HG02981 (cell line): Measurements from ENCODE around the gene CD1E.
"Not testable (repeated sequence)": the region's sequence is repeated elsewhere in the genome, so short reads cannot be mapped to it uniquely, and the experiment has no call there.

Experiments
- ATAC-seq: cut with Tn5 transposase; IDR thresholded peaks from one replicate; pipeline ENCODE4 v1.9.1; 2021; ENCODE audit warnings: mild to moderate bottlenecking, moderate library complexity; ENCODE audit not compliant: unreplicated experiment

CD1E gene

GRCh38 chr1:158353303-158354075 is at the start of gene CD1E:
Gene CD1E, plus strand, starts transcription at chr1:158353894. Its CDS starts 95 bp downstream, at chr1:158353989.
- no peak for ATAC-seq

DNA sequence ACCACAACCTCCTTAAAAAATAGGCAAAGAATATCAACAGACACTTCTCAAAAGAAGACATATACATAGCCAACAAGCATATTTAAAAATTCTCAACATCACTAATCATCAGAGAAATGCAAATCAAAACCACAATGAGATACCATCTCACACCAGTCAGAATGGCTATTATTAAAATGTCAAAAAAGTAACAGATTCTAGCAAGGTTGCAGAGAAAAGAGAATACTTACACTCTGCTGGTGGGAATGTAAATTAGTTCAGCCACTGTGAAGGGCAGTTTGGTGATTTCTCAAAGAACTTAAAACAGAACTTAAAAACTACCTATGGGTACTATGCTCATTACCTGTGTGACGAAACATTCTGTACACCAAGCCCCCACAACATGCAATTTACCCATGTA is 43.1 kb upstream of the CD1E start:
- ATAC-seq = peak; percentile 41

GRCh38 chr1:158311066-158311465 is 42.6 kb upstream of the CD1E start:
- ATAC-seq = peak; percentile 65

GRCh38 chr1:158323866-158324265 is 29.8 kb upstream of the CD1E start:
- no peak for ATAC-seq

DNA sequence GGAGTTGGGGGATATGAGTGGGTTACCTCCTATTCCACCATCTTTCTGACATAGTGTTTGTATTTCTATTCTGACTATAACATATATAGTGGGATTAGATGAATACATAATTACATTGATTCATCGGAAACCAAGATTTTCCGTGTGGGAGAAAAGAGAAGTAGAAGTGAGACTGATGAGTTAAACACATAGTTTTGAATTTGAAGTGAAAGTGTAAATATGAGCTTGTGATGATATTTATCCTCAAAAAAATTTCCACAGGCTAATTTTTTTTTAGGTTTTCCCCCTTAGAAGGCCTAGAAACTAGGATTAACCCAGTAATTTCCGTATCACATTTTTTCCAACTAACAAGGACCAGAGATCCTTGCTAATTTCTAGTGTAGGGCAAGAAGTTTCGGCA is 29.3 kb upstream of the CD1E start:
- ATAC-seq = no peak

DNA sequence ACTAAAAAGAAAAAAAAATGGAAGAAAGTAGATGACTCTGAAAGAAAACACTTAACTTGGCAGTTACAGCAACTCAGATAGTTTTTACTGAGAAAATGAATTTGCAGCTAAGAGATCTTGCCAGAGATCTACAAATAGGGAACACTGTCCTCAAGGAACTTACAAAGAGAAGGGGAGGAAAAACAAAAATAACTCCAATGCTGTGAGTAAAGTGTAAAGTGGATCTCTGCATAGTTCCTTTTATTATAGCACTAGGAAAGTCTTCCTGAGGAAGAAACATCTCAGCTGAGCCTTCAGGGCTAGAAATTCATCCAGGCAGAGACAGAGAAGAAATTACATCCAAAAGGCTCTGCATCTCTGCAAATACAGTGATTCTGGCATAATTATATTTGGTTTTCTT is 26.2 kb upstream of the CD1E start:
- no peak for ATAC-seq

DNA sequence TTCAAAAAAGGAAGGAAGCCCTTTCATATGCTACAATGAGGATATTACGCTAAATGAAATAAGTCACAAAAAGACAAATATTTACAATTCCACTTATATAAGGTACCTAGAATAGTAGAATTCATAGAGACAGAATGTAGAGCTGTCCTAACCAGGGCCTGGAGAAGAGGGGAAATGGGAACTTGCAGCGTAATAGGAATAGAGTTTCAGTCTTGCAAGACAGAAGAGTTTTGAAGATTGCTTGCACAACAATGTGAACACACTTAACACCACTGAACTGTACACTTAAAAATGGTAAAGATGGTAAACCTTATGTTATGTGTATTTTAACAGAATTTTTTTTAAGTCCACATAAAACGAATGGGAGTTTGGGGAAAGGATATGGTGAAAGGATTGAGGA is 25.3 kb upstream of the CD1E start:
- ATAC-seq = no peak

DNA sequence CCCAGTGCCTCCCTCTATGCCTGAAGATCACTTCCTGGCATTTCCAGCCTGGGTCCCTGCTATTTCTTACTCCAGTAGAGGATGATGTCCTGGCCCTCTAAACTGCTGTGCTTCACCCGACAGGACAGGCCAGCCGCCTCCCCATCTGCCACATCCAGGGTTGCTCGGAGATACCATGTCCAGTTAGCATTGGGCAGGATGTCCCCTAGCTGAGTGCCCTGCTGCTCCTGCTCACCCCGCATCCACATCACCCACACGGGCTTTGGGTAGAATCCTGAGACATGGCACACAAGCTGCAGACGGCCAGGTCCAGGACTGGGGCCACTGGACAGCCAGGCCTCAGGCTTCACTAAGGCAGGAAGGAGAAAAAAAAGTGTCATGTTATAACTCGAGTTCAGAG is 24.4 kb upstream of the CD1E start:
- ATAC-seq = no peak

DNA sequence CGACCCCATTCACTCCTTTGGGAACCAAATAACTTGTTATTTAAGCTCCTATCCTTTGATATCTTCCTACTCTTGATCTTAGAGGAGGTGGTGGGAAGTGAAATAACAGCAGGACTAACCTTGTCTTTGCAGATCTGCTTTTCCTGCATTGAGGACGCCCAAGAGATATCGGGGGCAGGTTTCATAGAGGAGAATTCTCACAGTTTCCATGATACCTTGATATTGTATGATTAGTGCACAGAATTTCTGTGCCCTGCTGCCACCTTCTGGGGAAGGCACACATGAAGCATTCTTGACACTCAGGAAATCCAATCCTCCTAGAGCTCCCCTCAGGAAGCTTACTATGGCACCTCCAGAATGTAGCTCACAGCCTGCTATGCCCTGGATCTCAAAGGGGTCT is 24.0 kb upstream of the CD1E start:
- peak; percentile 51 for ATAC-seq

GRCh38 chr1:158330391-158331105 is 23.1 kb upstream of the CD1E start:
- ATAC-seq = no peak

DNA sequence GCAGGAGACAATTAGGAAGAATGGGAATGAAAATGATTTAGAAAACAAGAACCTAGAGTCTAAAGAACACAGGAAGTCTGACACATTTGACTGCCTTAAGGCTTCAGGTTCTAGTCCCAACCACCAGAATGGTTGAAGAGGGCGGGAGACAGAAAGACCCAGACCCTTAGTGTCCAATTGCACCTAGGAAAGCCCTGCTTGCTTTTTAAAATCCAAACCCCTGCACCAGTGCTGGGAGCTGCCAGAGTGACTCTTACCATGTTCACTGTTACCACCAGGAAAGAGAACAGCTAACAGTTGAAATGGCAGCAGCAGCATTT is 22.6 kb upstream of the CD1E start:
- ATAC-seq = no peak

DNA sequence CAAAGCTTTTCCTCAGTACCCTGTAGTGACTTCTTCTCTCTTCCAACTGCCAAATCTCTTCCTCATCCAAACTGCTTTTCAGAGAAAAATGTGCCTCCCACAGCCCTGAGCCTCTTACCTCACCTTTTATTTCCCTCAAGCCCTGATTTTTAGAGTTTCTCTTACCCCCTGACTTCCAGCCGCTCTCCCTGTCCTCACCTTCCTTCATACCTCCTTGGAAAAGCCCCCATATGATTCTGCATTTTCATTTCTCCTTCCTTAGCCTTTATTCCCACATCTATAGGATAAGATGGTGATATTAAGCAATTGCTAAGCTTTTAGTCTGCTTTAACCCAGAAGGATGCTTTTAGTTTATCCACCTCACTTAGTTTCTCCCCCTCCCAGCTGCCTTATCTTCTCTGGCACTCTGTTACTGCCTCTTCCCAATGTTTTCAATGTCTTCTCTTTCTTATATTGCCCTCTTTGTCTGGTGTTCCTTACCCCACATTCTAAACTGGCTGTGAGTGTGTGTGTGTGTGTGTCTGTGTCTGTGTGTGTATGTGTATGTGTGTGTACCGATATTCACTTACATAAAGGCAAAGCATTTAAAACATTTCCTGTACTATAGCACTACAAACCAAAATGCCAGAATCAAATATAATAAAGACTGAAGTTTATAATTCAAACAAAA is 22.1 kb upstream of the CD1E start, which contains the start of gene CD1B:
CD1B (minus strand) TSS at position 51 of the 670 bp plus-strand sequence. CDS start 108 bp downstream, outside the sequence.
- no peak for ATAC-seq

GRCh38 chr1:158333405-158334155 is 20.1 kb upstream of the CD1E start:
- ATAC-seq = no peak

DNA sequence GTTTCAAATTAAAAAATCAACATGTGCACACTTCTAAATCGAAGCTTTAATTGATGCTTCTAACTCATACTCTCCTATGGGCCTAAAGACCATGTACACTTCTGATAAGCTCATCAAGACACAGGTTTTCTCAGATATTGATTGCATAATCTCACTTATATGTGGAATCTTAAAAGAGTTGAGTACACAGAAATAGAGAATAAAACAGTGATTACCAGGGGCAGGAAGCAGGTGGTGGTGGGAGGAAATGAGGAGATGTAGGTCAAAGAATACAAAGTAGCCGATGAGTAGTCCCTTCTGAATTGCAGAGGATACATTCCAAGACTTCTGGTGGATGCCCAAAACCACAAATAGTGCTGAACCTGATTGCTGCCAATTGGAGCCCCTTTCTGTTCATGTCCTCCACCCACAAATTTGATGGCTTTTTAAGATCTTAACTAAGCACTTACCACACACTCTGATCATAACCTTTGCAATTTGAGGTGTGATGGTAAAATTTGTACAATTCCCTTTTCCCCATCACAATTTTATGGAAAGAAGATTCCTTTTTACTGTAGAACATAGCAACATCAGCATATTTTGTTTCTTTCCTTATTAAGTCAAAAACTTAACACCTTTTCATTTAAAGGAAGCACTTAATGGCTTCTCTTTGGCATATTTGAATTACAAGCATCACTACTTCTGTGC is 19.0 kb upstream of the CD1E start:
- ATAC-seq = no peak

GRCh38 chr1:158335213-158335532 is 18.5 kb upstream of the CD1E start:
- no peak for ATAC-seq

- not testable (repeated sequence) for ATAC-seq
Observed at GRCh38 chr1:158336413-158336812, 17.3 kb upstream of the CD1E start.

DNA sequence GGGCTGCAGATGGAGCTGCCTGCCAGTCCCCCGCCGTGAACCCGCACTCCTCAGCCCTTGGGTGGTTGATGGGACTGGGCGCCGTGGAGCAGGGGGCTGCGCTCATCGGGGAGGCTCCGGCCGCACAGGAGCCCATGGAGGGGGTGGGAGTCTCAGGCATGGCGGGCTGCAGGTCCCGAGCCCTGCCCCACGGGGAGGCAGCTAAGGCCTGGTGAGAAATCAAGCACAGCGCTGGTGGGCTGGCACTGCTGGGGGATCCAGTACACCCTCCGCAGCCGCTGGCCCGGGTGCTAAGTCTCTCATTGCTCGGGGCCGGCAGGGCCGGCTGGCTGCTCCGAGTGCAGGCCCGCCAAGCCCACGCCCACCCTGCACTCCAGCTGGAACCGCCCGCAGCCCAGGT is 4.7 kb upstream of the CD1E start:
- not testable (repeated sequence) for ATAC-seq

GRCh38 chr1:158354255-158354654 is 561 bp downstream of the CD1E start:
- no peak for ATAC-seq

GRCh38 chr1:158355773-158356285 is 2.1 kb downstream of the CD1E start:
- no peak for ATAC-seq

DNA sequence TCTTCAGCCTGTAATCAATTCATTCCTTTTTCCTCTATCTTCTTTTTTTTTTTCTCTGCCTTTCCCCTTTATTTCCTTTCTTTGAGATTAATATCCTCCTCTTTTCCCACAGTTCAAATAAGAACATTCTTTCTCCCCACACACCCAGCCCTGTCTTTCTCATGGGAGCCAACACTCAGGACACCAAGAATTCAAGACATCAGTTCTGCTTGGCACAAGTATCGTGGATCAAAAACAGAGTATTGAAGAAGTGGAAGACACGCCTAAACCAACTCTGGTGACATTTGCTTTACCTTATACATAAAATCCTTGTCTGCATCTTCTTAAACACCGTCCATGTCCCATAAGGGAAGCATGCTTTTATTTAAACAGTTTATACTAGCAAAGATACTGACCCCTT is 2.9 kb downstream of the CD1E start:
- ATAC-seq = no peak

DNA sequence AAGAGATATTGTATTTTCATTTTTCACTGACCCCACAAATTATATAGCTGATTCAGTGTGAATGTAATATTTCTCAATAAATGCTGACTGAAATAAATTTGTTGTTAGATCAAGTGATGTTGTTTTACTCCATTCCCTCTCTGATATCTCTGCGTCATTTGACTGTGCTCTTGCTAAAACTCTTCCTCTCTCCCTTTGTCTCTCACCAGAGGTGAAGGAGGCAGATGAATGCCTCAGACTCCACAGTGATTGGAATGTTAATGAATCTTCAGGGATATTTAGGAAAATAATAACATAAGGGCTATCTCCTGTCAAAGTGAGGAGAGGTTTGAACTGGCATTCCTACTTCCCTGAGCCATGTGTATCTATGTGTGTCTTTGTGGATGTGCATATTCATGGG is 3.7 kb downstream of the CD1E start:
- no peak for ATAC-seq
